Measurements from ENCODE around the gene KNSTRN.

The KNSTRN gene

DNA sequence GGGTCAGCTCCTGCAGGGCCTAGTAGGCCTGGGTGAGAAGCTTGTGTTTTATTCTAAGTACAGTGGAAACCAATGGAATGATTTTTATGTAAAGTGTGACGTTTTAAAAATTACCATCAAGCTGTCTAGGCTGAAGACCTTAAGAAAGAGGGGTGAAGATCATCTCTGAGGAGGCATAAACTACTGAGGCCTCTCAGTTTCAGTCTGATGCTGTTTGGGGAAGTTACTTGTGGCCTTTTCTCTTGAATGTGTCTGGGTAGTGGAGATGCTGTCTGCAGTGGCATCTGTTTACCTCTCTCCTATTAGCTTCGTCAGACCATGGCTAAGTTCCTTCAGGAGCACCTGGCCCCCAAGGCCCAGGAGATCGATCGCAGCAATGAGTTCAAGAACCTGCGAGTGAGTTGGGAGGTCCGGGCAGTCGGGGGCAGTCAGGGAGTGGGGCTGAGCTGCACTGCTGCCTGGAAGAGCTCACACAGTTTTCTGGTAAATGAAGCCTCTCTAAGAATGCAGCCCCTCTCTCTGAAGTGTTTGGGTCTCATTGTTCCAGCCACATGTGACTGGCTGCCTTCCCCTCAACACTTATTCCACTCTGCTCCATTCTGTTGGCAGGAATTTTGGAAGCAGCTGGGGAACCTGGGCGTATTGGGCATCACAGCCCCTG, 24.9 kb downstream of the KNSTRN start:
- H3K27ac ChIP-seq = no peak overlapping the region
- TF ChIP-seq, protein P1, sequence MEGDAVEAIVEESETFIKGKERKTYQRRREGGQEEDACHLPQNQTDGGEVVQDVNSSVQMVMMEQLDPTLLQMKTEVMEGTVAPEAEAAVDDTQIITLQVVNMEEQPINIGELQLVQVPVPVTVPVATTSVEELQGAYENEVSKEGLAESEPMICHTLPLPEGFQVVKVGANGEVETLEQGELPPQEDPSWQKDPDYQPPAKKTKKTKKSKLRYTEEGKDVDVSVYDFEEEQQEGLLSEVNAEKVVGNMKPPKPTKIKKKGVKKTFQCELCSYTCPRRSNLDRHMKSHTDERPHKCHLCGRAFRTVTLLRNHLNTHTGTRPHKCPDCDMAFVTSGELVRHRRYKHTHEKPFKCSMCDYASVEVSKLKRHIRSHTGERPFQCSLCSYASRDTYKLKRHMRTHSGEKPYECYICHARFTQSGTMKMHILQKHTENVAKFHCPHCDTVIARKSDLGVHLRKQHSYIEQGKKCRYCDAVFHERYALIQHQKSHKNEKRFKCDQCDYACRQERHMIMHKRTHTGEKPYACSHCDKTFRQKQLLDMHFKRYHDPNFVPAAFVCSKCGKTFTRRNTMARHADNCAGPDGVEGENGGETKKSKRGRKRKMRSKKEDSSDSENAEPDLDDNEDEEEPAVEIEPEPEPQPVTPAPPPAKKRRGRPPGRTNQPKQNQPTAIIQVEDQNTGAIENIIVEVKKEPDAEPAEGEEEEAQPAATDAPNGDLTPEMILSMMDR (IDR thresholded peaks at IDR 0.05) = no peak
- no peak for TF ChIP-seq ZFX (IDR thresholded peaks at IDR 0.05; ENCODE audit: borderline replicate concordance)

DNA sequence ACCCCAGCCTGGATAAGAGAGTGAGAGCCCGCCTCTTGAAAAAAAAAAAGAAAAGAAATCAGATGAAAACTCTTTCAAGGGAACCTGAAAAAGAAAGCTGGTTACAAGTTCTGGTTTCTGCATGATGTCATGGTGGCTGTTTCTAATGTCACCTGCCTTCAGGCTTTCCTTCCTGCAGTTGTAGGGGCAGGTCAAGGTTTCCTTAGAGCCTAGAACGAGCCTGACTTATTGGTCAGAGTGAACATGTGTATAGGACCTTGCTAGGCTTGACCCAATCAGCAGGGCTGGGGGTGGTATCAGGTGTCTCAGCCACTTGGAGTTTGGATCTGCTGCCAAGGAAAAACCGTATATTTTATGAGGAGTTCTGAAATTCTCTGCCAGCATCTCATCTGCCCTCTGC, 26.8 kb downstream of the KNSTRN start:
- no peak overlapping the region for H3K27ac ChIP-seq
- TF ChIP-seq, protein P1 (IDR thresholded peaks at IDR 0.05) = no peak
- no peak for TF ChIP-seq ZFX (IDR thresholded peaks at IDR 0.05; ENCODE audit: borderline replicate concordance)

DNA sequence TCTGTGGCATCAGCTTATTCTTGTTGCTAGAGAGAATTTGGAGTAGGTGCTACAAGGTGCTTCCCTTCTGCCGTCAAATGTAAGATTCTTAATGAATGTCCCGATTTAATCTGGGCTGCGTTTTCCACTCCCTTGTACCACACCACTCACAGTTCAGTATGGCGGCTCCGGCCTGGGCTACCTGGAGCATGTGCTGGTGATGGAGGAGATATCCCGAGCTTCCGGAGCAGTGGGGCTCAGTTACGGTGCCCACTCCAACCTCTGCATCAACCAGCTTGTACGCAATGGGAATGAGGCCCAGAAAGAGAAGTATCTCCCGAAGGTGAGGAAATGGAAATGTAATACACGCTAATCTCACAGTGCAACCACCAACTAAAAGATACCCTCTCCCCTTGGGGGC, 28.0 kb downstream of the KNSTRN start:
- H3K27ac ChIP-seq = no peak overlapping the region

DNA sequence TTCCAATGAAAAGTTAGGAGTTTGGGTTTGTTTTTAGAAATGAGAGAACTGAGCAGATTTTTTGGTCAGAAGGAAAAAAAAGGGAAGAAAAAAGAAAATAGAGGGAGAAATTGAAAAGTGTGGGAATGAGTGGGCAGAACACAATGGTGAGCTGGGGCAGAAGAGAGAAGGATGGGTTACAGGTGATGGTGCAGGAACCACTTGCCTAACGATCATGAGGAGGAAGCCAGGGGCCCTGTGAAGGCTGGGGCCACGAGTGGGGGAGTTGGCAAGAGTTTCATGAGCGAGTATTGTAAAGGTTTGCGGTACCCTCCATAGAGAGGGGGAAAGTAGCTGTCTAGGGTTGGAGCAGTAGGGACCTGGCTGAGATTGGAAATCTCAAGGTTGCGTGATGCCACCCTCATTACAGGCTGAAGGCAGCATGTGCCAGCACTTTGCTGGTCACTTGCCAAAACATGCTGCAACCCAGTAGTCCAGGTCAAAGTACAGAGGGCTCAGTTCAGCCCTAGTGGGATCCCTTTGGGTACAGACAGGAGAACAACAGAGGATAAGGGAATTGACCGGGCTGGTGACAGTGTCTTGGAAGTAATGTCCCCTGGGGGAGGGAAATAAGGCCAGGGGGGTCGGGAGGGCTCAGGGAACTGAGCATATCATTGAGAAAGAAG, 29.7 kb downstream of the KNSTRN start:
- H3K27ac ChIP-seq = no peak overlapping the region
- TF ChIP-seq, protein P1 (IDR thresholded peaks at IDR 0.05) = no peak
- no peak for TF ChIP-seq ZFX (IDR thresholded peaks at IDR 0.05; ENCODE audit: borderline replicate concordance)

More for the DNA sequence above, 28.0 kb downstream of the KNSTRN start:
- TF ChIP-seq ZFX (IDR thresholded peaks at IDR 0.05; ENCODE audit: borderline replicate concordance) = no peak
- TF ChIP-seq, protein P1 (IDR thresholded peaks at IDR 0.05) = no peak

DNA sequence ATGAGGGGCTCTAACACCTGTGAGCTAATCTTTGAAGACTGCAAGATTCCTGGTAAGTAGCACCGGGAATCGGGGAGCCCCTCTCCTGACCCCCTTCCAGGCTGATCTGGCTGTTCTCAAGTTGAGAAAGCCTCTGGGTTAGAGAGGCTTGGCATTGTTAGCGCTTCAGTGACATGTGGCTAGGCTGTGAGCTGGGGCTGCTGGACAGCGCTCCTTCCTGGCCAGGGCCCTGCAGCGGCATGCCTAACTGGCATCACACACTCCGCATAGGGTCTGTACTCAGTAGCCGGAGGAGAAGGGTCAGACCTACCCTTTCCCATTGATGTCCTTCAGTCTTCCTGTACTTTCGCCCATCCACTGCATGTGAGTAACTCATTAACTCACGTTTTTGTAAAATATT, 30.5 kb downstream of the KNSTRN start:
- H3K27ac ChIP-seq = no peak overlapping the region

DNA sequence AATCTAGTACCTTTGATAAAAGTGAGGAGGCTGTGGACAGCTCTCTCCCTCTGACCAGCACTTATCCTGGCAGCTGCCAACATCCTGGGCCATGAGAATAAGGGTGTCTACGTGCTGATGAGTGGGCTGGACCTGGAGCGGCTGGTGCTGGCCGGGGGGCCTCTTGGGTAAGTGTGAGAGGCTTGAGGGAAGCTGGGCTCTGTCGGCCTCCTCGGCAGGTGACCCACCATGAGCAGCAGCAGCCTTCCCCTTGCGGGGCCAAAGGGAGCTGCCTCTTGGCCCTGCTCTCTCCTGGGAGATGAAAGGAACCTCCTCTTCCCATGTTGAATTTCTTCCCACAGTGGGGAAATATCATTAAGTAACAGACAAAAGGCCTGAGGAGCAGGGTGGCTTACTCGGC, 32.3 kb downstream of the KNSTRN start:
- H3K27ac ChIP-seq = no peak overlapping the region
- no peak for TF ChIP-seq ZFX (IDR thresholded peaks at IDR 0.05; ENCODE audit: borderline replicate concordance)
- TF ChIP-seq, protein P1 (IDR thresholded peaks at IDR 0.05) = no peak

More for the DNA sequence above, 30.5 kb downstream of the KNSTRN start:
- TF ChIP-seq ZFX (IDR thresholded peaks at IDR 0.05; ENCODE audit: borderline replicate concordance) = no peak
- TF ChIP-seq, protein P1 (IDR thresholded peaks at IDR 0.05) = no peak

DNA sequence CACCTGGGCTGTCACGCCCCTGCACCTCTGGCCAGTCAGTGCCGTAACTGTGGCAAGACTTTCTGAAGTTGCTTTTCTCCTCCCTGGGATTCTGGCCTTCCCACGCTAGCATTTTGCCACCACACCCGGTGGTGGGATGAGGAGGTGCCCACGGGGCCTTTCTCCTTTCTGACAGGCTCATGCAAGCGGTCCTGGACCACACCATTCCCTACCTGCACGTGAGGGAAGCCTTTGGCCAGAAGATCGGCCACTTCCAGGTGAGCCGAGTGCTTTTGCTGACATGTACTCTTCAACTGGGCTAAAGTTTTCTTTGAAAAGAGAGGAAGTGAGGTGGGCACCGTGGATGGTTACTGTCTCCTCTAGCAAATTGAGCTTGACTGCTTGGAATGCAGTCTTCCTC, 32.7 kb downstream of the KNSTRN start:
- TF ChIP-seq, protein P1 (IDR thresholded peaks at IDR 0.05) = no peak
- no peak for TF ChIP-seq ZFX (IDR thresholded peaks at IDR 0.05; ENCODE audit: borderline replicate concordance)
- no peak overlapping the region for H3K27ac ChIP-seq
